ENCODE results near the gene DEK. TPM values are rescaled to one million over a fixed set of nuclear protein-coding genes. Genes with fewer than 3 reads are reported as not detected.
"Not testable (repeated sequence)": the region's sequence is repeated elsewhere in the genome, so short reads cannot be mapped to it uniquely, and the experiment has no call there.

Gene DEK
- total RNA-seq, 2 donors from 2014 or later, result 70.5 to 73.1 TPM

GRCh38 chr6:18218233-18218632 is 46.1 kb downstream of the DEK start:
- ATAC-seq (no peak), DNase-seq (no peak)
- Mint-ChIP-seq H3K27ac (no peak overlapping the region), H3K4me3 (no peak overlapping the region), H3K27me3 (no peaks in the 10 kb centered on the region), H3K4me1 (peaks cover 10% of the 10 kb centered on the region), H3K36me3 (ENCODE audit: low read depth) (peaks cover 7% of the 10 kb centered on the region)
- H3K9me3 ChIP-seq (ENCODE audit: control insufficient read depth, low read length, poor library complexity, severe bottlenecking), result no peaks in the 10 kb centered on the region

- Mint-ChIP-seq H3K36me3 (ENCODE audit: low read depth) (peaks cover 7% of the 10 kb centered on the region), H3K4me1 (peaks cover 15% of the 10 kb centered on the region)
Observed at GRCh38 chr6:18216411-18216810, 47.9 kb downstream of the DEK start.

GRCh38 chr6:18215436-18215835 is 48.9 kb downstream of the DEK start:
- DNase-seq (no peak), ATAC-seq (no peak)
- peaks cover 15% of the 10 kb centered on the region for H3K4me1 Mint-ChIP-seq
- H3K27me3 Mint-ChIP-seq, result no peaks in the 10 kb centered on the region
- no peak overlapping the region for H3K27ac Mint-ChIP-seq
- peaks cover 7% of the 10 kb centered on the region for H3K36me3 Mint-ChIP-seq (ENCODE audit: low read depth)
- no peaks in the 10 kb centered on the region for H3K9me3 ChIP-seq (ENCODE audit: control insufficient read depth, low read length, poor library complexity, severe bottlenecking)
- H3K4me3 Mint-ChIP-seq, result no peak overlapping the region

More at GRCh38 chr6:18216411-18216810, 47.9 kb downstream of the DEK start:
- H3K9me3 ChIP-seq (ENCODE audit: control insufficient read depth, low read length, poor library complexity, severe bottlenecking), result no peaks in the 10 kb centered on the region
- Mint-ChIP-seq H3K4me3 (no peak overlapping the region), H3K27me3 (no peaks in the 10 kb centered on the region), H3K27ac (peak overlapping the region; percentile 66)
- DNase-seq (no peak), ATAC-seq (no peak)

- no peaks in the 10 kb centered on the region for H3K27me3 Mint-ChIP-seq
- peak overlapping the region; percentile 85 for H3K27ac Mint-ChIP-seq
- DNase-seq (no peak), ATAC-seq (peak; percentile 24)
- peaks cover 15% of the 10 kb centered on the region for H3K4me1 Mint-ChIP-seq
- H3K9me3 ChIP-seq (ENCODE audit: control insufficient read depth, low read length, poor library complexity, severe bottlenecking), result no peaks in the 10 kb centered on the region
- peaks cover 2% of the 10 kb centered on the region for H3K36me3 Mint-ChIP-seq (ENCODE audit: low read depth)
- peak overlapping the region; percentile 68 for H3K4me3 Mint-ChIP-seq
Observed at GRCh38 chr6:18214003-18214402, 50.3 kb downstream of the DEK start.

GRCh38 chr6:18213439-18213838 is 50.9 kb downstream of the DEK start:
- ATAC-seq, result peak; percentile 91
- Mint-ChIP-seq H3K4me3 (peak overlapping the region; percentile 68), H3K27me3 (no peaks in the 10 kb centered on the region), H3K27ac (peak overlapping the region; percentile 85), H3K4me1 (peaks cover 15% of the 10 kb centered on the region), H3K36me3 (ENCODE audit: low read depth) (peaks cover 2% of the 10 kb centered on the region)
- H3K9me3 ChIP-seq (ENCODE audit: control insufficient read depth, low read length, poor library complexity, severe bottlenecking), result no peaks in the 10 kb centered on the region
- no peak for DNase-seq

GRCh38 chr6:18212231-18212630 is 52.1 kb downstream of the DEK start:
- H3K9me3 ChIP-seq (ENCODE audit: control insufficient read depth, low read length, poor library complexity, severe bottlenecking), result no peaks in the 10 kb centered on the region
- H3K4me3 Mint-ChIP-seq, result peak overlapping the region; percentile 15
- DNase-seq, result no peak
- no peak for ATAC-seq
- peaks cover 15% of the 10 kb centered on the region for H3K4me1 Mint-ChIP-seq
- H3K27ac Mint-ChIP-seq, result peak overlapping the region; percentile 85
- H3K27me3 Mint-ChIP-seq, result no peaks in the 10 kb centered on the region
- H3K36me3 Mint-ChIP-seq (ENCODE audit: low read depth), result peaks cover 5% of the 10 kb centered on the region

- DNase-seq, result no peak
- ATAC-seq, result peak; percentile 24
- no peak overlapping the region for H3K4me3 Mint-ChIP-seq
- H3K27me3 Mint-ChIP-seq, result no peaks in the 10 kb centered on the region
- H3K9me3 ChIP-seq (ENCODE audit: control insufficient read depth, low read length, poor library complexity, severe bottlenecking), result no peaks in the 10 kb centered on the region
- no peak overlapping the region for H3K27ac Mint-ChIP-seq
- H3K36me3 Mint-ChIP-seq (ENCODE audit: low read depth), result peaks cover 3% of the 10 kb centered on the region
- H3K4me1 Mint-ChIP-seq, result peaks cover 13% of the 10 kb centered on the region
Observed at GRCh38 chr6:18211338-18211737, 53.0 kb downstream of the DEK start.

GRCh38 chr6:18210707-18211106 is 53.6 kb downstream of the DEK start:
- Mint-ChIP-seq H3K27me3 (no peaks in the 10 kb centered on the region), H3K4me1 (peaks cover 13% of the 10 kb centered on the region), H3K36me3 (ENCODE audit: low read depth) (peaks cover 3% of the 10 kb centered on the region), H3K4me3 (no peak overlapping the region), H3K27ac (no peak overlapping the region)
- ATAC-seq (no peak), DNase-seq (no peak)
- no peaks in the 10 kb centered on the region for H3K9me3 ChIP-seq (ENCODE audit: control insufficient read depth, low read length, poor library complexity, severe bottlenecking)

- Mint-ChIP-seq H3K27ac (no peak overlapping the region), H3K36me3 (ENCODE audit: low read depth) (peaks cover 3% of the 10 kb centered on the region), H3K4me1 (peaks cover 16% of the 10 kb centered on the region), H3K27me3 (no peaks in the 10 kb centered on the region), H3K4me3 (no peak overlapping the region)
- ATAC-seq (no peak), DNase-seq (no peak)
- H3K9me3 ChIP-seq (ENCODE audit: control insufficient read depth, low read length, poor library complexity, severe bottlenecking), result no peaks in the 10 kb centered on the region
Observed at GRCh38 chr6:18209539-18210197, 54.7 kb downstream of the DEK start.

GRCh38 chr6:18208778-18209177 is 55.6 kb downstream of the DEK start:
- not testable (repeated sequence) for H3K27ac Mint-ChIP-seq; H3K27me3 Mint-ChIP-seq; H3K9me3 ChIP-seq (ENCODE audit: control insufficient read depth, low read length, poor library complexity, severe bottlenecking); H3K36me3 Mint-ChIP-seq (ENCODE audit: low read depth); ATAC-seq; DNase-seq; H3K4me3 Mint-ChIP-seq
- peaks cover 15% of the 10 kb centered on the region for H3K4me1 Mint-ChIP-seq

GRCh38 chr6:18207949-18208348 is 56.4 kb downstream of the DEK start:
- Mint-ChIP-seq H3K36me3 (ENCODE audit: low read depth) (peaks cover 3% of the 10 kb centered on the region), H3K27me3 (no peaks in the 10 kb centered on the region), H3K4me3 (no peak overlapping the region), H3K27ac (no peak overlapping the region), H3K4me1 (peaks cover 8% of the 10 kb centered on the region)
- DNase-seq, result no peak
- no peak for ATAC-seq
- H3K9me3 ChIP-seq (ENCODE audit: control insufficient read depth, low read length, poor library complexity, severe bottlenecking), result no peaks in the 10 kb centered on the region

- Mint-ChIP-seq H3K27ac (no peak overlapping the region), H3K36me3 (ENCODE audit: low read depth) (peaks cover 3% of the 10 kb centered on the region), H3K4me3 (no peak overlapping the region), H3K4me1 (peaks cover 8% of the 10 kb centered on the region), H3K27me3 (no peaks in the 10 kb centered on the region)
- no peak for DNase-seq
- H3K9me3 ChIP-seq (ENCODE audit: control insufficient read depth, low read length, poor library complexity, severe bottlenecking), result no peaks in the 10 kb centered on the region
- no peak for ATAC-seq
Observed at GRCh38 chr6:18207438-18207837, 56.9 kb downstream of the DEK start.

- H3K27me3 Mint-ChIP-seq, result no peaks in the 10 kb centered on the region
Observed at GRCh38 chr6:18206591-18206990, 57.7 kb downstream of the DEK start.

GRCh38 chr6:18204691-18205090 is 59.6 kb downstream of the DEK start:
- DNase-seq, result no peak
- Mint-ChIP-seq H3K27ac (no peak overlapping the region), H3K4me3 (no peak overlapping the region), H3K4me1 (peaks cover 4% of the 10 kb centered on the region), H3K36me3 (ENCODE audit: low read depth) (peaks cover 3% of the 10 kb centered on the region), H3K27me3 (no peaks in the 10 kb centered on the region)
- ATAC-seq, result no peak
- no peaks in the 10 kb centered on the region for H3K9me3 ChIP-seq (ENCODE audit: control insufficient read depth, low read length, poor library complexity, severe bottlenecking)

More at GRCh38 chr6:18206591-18206990, 57.7 kb downstream of the DEK start:
- Mint-ChIP-seq H3K27ac (no peak overlapping the region), H3K4me1 (peaks cover 4% of the 10 kb centered on the region), H3K36me3 (ENCODE audit: low read depth) (peaks cover 3% of the 10 kb centered on the region), H3K4me3 (no peak overlapping the region)
- DNase-seq (no peak), ATAC-seq (no peak)
- H3K9me3 ChIP-seq (ENCODE audit: control insufficient read depth, low read length, poor library complexity, severe bottlenecking), result no peaks in the 10 kb centered on the region
